SK-N-SH (cell line): ENCODE data around the gene TSPAN7. TPM values are rescaled to one million over a fixed set of nuclear protein-coding genes. Genes with fewer than 3 reads are reported as not detected.

Source experiments
- CTCF ChIA-PET: fragments of 300-600, 350-600 bp; formaldehyde crosslinking; extraction: SDS; loops from one replicate; lab custom pipeline; 2021; lab: Yijun Ruan, JAX
- POLR2A ChIA-PET: fragments of 350-600 bp; sonication (Branson Sonifier 250); formaldehyde crosslinking; extraction: SDS; loops from one replicate; lab custom pipeline; 2020; ENCODE audit warnings: antibody characterized with exemption, inconsistent platforms; lab: Yijun Ruan, JAX
- DNase-seq: peaks from one replicate; pipeline ENCODE4 v3.0.0; 2012
- H2AFZ ChIP-seq: fragments of 200-600 bp; sonication (generic); 2 replicates; pipeline ENCODE4 v1.8.1; 2016; ENCODE audit warnings: antibody characterized with exemption, mild to moderate bottlenecking, low read depth
- H3F3A ChIP-seq: fragments of 200-600 bp; sonication (generic); replicated peaks from 2 replicates; pipeline ENCODE3; 2016; ENCODE audit warnings: antibody characterized with exemption, mild to moderate bottlenecking; ENCODE audit not compliant: insufficient read depth
- H3K27ac ChIP-seq, 2 experiments: fragments of 200-500 bp in 1 of 2; fragments of 200-600 bp in 1 of 2; sonication (Bioruptor generic) in 1 of 2; sonication (generic), shearing (Covaris generic) in 1 of 2; 2 replicates each; pipeline versions ENCODE4 v1.5.1 to v1.6.1; 2014 to 2016; ENCODE audit warnings: low read depth in 2 of 2, inconsistent platforms in 1 of 2, low read length in 1 of 2, mild to moderate bottlenecking in 1 of 2, mixed read lengths in 1 of 2
- H3K27me3 ChIP-seq: fragments of 200-600 bp; sonication (generic), shearing (Covaris generic); 2 replicates; pipeline ENCODE4 v1.6.1; 2016; ENCODE audit warnings: mixed run types; ENCODE audit not compliant: insufficient read depth
- H3K36me3 ChIP-seq, 2 experiments: fragments of 200-500 bp in 1 of 2; fragments of 200-600 bp in 1 of 2; sonication (Bioruptor generic) in 1 of 2; sonication (generic) in 1 of 2; replicated peaks in 1 of 2; 2 replicates each; pipeline versions ENCODE3 to v1.5.1; 2014 to 2016; ENCODE audit warnings: low read length in 1 of 2, mild to moderate bottlenecking in 1 of 2; ENCODE audit not compliant: insufficient read depth in 2 of 2, control insufficient read depth in 1 of 2
- H3K4me1 ChIP-seq, 2 experiments: fragments of 200-500 bp in 1 of 2; fragments of 200-600 bp in 1 of 2; sonication (Bioruptor generic) in 1 of 2; sonication (generic), shearing (Covaris generic) in 1 of 2; 2 replicates each; pipeline versions ENCODE4 v1.5.1 to v1.6.1; 2014 to 2016; ENCODE audit warnings: low read depth in 1 of 2, low read length in 1 of 2, mixed run types in 1 of 2; ENCODE audit not compliant: insufficient read depth in 2 of 2, control insufficient read depth in 1 of 2
- H3K4me2 ChIP-seq: fragments of 200-600 bp; sonication (generic), shearing (Covaris generic); 2 replicates; pipeline ENCODE4 v1.6.1; 2017; ENCODE audit warnings: mixed run types
- H3K4me3 ChIP-seq, 2 experiments: fragments of 200-500 bp in 1 of 2; fragments of 200-600 bp in 1 of 2; sonication (Bioruptor generic) in 1 of 2; sonication (generic), shearing (Covaris generic) in 1 of 2; 2 replicates each; pipeline versions ENCODE4 v1.5.1 to v1.8.1; 2014 to 2016; ENCODE audit warnings: low read depth in 2 of 2, inconsistent platforms in 1 of 2, low read length in 1 of 2, mild to moderate bottlenecking in 1 of 2, mixed read lengths in 1 of 2, moderate library complexity in 1 of 2
- H3K79me2 ChIP-seq: fragments of 200-600 bp; sonication (generic); 2 replicates; pipeline ENCODE4 v1.8.1; 2017; ENCODE audit warnings: mild to moderate bottlenecking; ENCODE audit not compliant: insufficient read depth
- H3K9ac ChIP-seq: fragments of 200-600 bp; sonication (generic); 2 replicates; pipeline ENCODE4 v1.6.1; 2017; ENCODE audit warnings: mixed run types
- H3K9me2 ChIP-seq: fragments of 200-600 bp; sonication (generic); 2 replicates; pipeline ENCODE4 v1.6.1; 2017; ENCODE audit warnings: mixed run types
- H3K9me3 ChIP-seq: fragments of 200-600 bp; sonication (generic); 2 replicates; pipeline ENCODE4 v1.6.1; 2017; ENCODE audit warnings: mixed run types, mild to moderate bottlenecking, moderate library complexity
- H4K20me1 ChIP-seq: fragments of 200-600 bp; sonication (generic); 2 replicates; pipeline ENCODE4 v1.6.1; 2017; ENCODE audit warnings: mild to moderate bottlenecking, mixed run types; ENCODE audit not compliant: insufficient read depth
- ELF1 ChIP-seq: IDR thresholded peaks from 2 replicates; pipeline ENCODE4 v1.4.0; 2012
- FOSL2 ChIP-seq: IDR thresholded peaks from 2 replicates; pipeline ENCODE4 v1.4.0; 2012; ENCODE audit warnings: low read depth, mild to moderate bottlenecking, moderate library complexity, borderline replicate concordance
- JUND ChIP-seq: IDR thresholded peaks from 2 replicates; pipeline ENCODE4 v1.4.0; 2012
- MEF2A ChIP-seq: IDR thresholded peaks from 2 replicates; pipeline ENCODE4 v1.4.0; 2012; ENCODE audit warnings: low read depth, borderline replicate concordance
- MXI1 ChIP-seq: IDR thresholded peaks from 2 replicates; pipeline ENCODE4 v1.6.1; 2012; ENCODE audit warnings: mild to moderate bottlenecking, low read depth, low read length, improper control_type of control experiment
- NRF1 ChIP-seq: IDR thresholded peaks from 2 replicates; pipeline ENCODE4 v1.6.1; 2012; ENCODE audit warnings: low read depth, mild to moderate bottlenecking, low read length
- POLR2AphosphoS5 ChIP-seq: IDR thresholded peaks from 2 replicates; pipeline ENCODE4 v1.6.1; 2012; ENCODE audit warnings: low read depth, low read length
- RCOR1 ChIP-seq: fragments of 150-350 bp; IDR thresholded peaks from 2 replicates; pipeline ENCODE4 v1.6.1; 2017; ENCODE audit warnings: antibody characterized with exemption, low read length
- RFX5 ChIP-seq: IDR thresholded peaks from 2 replicates; pipeline ENCODE4 v1.6.1; 2012; ENCODE audit warnings: mild to moderate bottlenecking, improper control_type of control experiment, low read length
- SIN3A ChIP-seq: IDR thresholded peaks from 2 replicates; pipeline ENCODE4 v1.6.1; 2012; ENCODE audit warnings: low read depth, mild to moderate bottlenecking, low read length, moderate library complexity, borderline replicate concordance
- SMC3 ChIP-seq: IDR thresholded peaks from 2 replicates; pipeline ENCODE4 v1.6.1; 2012; ENCODE audit warnings: low read depth, low read length, improper control_type of control experiment
- USF1 ChIP-seq: IDR thresholded peaks from 2 replicates; pipeline ENCODE4 v1.4.0; 2012; ENCODE audit warnings: low read depth, borderline replicate concordance
- YY1 ChIP-seq: IDR thresholded peaks from 2 replicates; pipeline ENCODE4 v1.4.0; 2012; ENCODE audit warnings: low read depth, mild to moderate bottlenecking
- WGBS: methylation state at CpG from one replicate; pipeline ENCODE4 v1.1.6; 2017; ENCODE audit warnings: low lambda C conversion rate; 5-methylcytosine and 5-hydroxymethylcytosine counted together
- polyA plus RNA-seq, 3 experiments: library from polyadenylated mRNA; depleted of rRNA; stranded (reverse); fragments of >200 nt; gene quantifications; 2 replicates each; pipeline ENCODE4 v1.2.3, GENCODE V29; 2012
- TF ChIP-seq, protein P1 (sequence below): IDR thresholded peaks from 2 replicates; pipeline ENCODE4; 2012
- TF ChIP-seq, protein P2 (sequence below): fragments of 150-350 bp; IDR thresholded peaks from 2 replicates; pipeline ENCODE4 v1.6.1; 2016; ENCODE audit warnings: mild to moderate bottlenecking, low read depth, low read length

The TSPAN7 gene
- polyA plus RNA-seq, 1 of the 3 experiments (the other 2 are of a cell fraction), result 0.39 TPM

DNA sequence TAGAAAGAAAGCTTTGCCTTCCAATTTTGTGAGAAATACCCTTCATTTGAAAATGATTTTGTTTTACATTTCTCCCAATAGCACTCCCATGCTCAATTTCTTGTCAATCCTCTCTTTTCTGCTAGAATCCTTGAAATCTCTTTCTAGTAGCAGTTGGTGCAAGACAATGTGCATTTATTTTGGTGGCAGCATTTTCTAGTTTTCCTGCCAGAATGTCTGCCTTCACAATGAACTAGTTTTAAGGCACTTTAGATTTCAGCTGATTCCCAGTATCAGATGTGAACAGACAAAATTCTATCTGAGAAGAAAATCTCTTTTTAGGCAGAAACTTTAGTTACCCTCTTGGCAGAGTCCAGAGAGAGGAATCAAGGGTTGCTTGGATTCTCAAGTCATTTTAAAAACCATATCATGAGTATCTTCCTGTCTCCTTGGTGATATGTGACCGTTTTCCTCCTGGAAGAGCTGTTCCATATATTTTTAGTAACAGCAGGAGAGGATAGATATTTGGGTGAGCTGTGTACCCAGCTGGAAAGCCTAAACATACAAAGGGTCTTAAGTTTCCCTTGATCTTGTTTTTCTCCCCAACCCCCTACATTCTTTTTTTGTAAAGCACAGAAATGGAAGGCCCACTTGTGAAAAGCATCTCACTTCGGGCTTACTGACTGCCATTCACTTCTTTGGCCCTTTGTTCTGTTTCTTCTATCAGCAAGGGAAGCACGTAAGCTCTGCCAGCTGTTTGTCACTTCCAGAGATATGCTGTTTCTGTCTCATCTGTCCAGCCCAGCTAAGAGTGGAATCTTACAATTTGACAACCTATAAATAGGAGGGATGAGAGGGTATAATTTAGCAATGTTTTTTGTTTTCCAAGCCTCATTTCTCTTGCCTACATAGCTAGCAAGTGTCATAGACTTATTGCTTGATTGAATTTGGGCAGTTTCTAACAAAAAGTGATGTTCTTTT, 38.7 kb downstream of the TSPAN7 start:
- POLR2A ChIA-PET, result no interaction called here
- H2AFZ ChIP-seq, result no peak overlapping the region
- H4K20me1 ChIP-seq, result no peaks in the 10 kb centered on the region
- no peaks in the 10 kb centered on the region for H3F3A ChIP-seq
- no peak overlapping the region for H3K27ac ChIP-seq
- H3K9ac ChIP-seq, result no peak overlapping the region
- no peaks in the 10 kb centered on the region for H3K9me3 ChIP-seq
- TF ChIP-seq NRF1 (no peak), MEF2A (no peak), POLR2AphosphoS5 (no peak), MXI1 (no peak), YY1 (no peak), ELF1 (no peak), SIN3A (no peak), USF1 (no peak), RFX5 (no peak), FOSL2 (no peak), RCOR1 (no peak), JUND (no peak)
- TF ChIP-seq, protein P1, sequence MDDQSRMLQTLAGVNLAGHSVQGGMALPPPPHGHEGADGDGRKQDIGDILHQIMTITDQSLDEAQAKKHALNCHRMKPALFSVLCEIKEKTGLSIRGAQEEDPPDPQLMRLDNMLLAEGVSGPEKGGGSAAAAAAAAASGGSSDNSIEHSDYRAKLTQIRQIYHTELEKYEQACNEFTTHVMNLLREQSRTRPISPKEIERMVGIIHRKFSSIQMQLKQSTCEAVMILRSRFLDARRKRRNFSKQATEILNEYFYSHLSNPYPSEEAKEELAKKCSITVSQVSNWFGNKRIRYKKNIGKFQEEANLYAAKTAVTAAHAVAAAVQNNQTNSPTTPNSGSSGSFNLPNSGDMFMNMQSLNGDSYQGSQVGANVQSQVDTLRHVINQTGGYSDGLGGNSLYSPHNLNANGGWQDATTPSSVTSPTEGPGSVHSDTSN, result no peak
- TF ChIP-seq, protein P2, sequence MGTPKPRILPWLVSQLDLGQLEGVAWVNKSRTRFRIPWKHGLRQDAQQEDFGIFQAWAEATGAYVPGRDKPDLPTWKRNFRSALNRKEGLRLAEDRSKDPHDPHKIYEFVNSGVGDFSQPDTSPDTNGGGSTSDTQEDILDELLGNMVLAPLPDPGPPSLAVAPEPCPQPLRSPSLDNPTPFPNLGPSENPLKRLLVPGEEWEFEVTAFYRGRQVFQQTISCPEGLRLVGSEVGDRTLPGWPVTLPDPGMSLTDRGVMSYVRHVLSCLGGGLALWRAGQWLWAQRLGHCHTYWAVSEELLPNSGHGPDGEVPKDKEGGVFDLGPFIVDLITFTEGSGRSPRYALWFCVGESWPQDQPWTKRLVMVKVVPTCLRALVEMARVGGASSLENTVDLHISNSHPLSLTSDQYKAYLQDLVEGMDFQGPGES, result no peak
- no peak overlapping the region for H3K4me3 ChIP-seq
- H3K27me3 ChIP-seq, result no peaks in the 10 kb centered on the region
- no peaks in the 10 kb centered on the region for H3K36me3 ChIP-seq
- 12% methylated on average over 3 of the region's 3 CpGs for WGBS
- no peaks in the 10 kb centered on the region for H3K79me2 ChIP-seq
- no peaks in the 10 kb centered on the region for H3K9me2 ChIP-seq
- H3K4me1 ChIP-seq, result no peaks in the 10 kb centered on the region; a peak in 1 of 4 replicates
- CTCF ChIA-PET, result no interaction called here
- DNase-seq, result no peak
- H3K4me2 ChIP-seq, result no peak overlapping the region

DNA sequence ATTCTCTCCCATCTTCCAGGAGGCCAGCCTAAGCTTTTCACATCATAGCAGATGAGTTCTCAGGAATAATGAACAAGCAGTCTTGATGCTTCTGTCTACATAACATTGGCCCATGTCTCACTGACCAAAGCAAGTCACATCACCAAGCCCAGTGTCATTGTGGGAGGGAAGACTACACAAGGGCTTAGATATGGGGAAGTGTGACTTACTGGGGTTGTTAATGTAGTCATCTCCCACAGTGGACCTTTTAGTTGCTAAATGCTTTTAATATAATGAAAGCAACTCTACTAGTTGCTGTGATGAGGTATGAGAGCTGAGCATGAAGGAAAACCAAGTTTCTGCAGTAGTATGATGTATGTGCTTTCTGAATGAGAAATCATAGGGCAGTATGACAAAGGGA, 40.5 kb downstream of the TSPAN7 start:
- Histone ChIP-seq H3K9me3 (no peaks in the 10 kb centered on the region), H3F3A (no peaks in the 10 kb centered on the region), H3K4me1 (no peaks in the 10 kb centered on the region), H3K36me3 (no peaks in the 10 kb centered on the region), H3K27me3 (no peaks in the 10 kb centered on the region), H3K9me2 (no peaks in the 10 kb centered on the region), H2AFZ (no peak overlapping the region), H3K9ac (no peak overlapping the region), H3K27ac (no peak overlapping the region), H3K4me2 (no peak overlapping the region), H3K79me2 (no peaks in the 10 kb centered on the region), H3K4me3 (no peak overlapping the region), H4K20me1 (no peaks in the 10 kb centered on the region)
- ChIA-PET POLR2A (no interaction called here), CTCF (no interaction called here)
- TF ChIP-seq SMC3, result no peak
- DNase-seq, result no peak
